Measurements from ENCODE around the gene CCDC85C.

Gene CCDC85C

DNA sequence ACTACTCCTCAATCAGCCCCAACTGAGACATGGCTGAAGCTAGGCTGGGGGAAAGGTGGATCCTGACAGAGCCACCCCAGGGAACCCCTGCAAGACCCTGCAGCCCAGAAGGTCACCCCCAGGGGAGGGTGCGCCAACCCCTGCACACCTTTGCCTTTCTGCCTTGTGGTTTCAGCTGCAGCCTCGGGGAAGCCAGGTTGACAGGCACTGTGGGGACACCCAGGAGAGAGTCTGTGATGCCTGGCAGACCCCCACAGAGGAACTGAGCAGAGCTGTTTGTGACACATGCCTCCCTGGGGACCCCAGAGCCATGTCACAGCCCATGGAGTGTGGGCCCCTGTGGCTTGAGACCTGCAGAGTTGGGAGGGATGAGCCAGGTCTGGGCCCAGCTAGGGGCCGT lies 29.1 kb upstream of the CCDC85C start:
- intact Hi-C loops (cut with DNase I), result no loop called here
- DNase-seq, result no peak

DNA sequence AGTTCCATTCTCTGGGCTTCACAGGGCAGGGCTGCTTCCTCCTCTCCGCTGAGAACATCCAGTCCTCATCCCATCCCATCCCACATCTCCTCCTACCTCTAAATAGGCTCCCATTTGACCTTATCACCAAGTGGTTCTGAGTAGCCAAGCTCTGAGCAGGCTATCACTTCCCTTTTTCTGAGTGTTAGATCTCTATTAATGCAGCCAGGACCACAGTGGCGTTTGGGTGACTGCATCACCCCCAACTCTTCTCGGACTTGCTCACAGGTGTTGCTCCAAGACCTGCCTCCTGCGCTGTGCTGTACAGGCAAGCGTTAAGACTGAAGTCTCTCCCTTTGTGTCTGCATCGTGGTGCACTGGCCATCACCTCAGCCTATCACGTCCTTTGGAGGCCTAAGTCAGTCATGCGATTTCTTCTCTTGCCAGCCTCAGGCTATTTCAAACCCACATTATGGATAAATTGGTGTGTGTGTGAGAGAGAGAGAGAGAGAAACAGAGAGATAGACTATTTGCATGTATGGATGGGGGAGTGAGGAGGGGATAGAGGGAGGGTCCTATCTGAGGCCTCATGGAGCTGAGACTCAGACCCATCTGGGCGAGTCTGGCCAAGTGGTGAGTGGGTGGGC lies 28.5 kb upstream of the CCDC85C start:
- intact Hi-C loops (cut with DNase I), result no loop called here

DNA sequence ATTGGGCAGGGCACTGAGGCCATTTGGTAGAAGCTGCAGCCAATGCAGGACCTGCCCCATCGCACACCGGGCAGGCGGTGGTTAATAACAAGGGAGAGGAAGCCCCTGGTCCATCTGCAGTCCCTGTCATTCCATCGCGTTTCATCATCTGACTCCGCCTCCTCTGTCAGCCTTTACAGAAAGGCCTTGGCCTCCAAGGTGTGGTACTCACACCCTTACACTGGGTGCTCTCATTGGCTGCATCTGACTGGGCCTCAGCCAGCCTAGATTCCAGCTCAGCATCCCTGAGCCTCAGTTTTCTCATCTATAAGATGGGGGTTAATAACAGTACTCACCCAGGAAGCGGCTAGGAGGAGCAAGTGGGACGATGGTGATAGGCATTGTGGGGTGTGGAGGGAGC lies 26.2 kb upstream of the CCDC85C start:
- intact Hi-C loops (cut with DNase I), result no loop called here
- DNase-seq, result no peak

More for the DNA sequence above, 28.5 kb upstream of the CCDC85C start:
- DNase-seq, result no peak

DNA sequence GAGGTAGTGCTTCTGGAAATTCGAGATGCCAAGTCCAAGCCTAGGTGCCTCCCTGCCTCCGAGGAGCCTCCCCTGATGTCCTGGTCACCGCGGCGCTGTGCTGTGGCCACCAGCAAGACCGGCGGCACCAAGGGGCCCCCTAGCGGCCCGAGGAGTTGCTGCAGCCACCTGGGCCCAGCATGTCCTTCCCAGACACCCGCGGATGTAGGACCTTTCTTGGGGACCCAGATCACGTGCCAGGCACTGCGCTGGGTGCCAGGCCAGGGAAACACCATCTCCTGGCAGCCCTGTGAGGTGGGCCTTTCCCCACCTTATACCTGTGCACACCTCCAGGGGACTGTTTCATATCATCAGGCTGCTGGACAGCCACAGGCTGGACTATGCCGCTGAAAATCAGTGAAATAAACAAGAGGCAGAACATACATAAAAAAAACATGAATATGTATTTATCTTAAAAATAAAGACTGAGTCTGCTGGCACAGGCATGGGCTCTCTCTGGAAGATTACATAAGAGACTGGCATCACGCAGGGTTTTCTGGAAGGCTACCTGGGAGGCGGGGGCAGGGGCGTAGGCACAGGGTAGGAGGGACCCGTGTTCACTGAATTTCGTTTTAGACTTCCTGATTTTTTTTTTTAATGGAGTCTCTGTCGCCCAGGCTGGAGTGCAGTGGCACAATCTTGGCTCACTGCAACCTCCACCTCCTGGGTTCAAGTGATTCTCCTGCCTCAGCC lies 25.0 kb upstream of the CCDC85C start:
- intact Hi-C loops (cut with DNase I), result loop anchor here (2.0 kb wide), 1 partner anchor 112 kb away; no protein-coding TSS in a partner anchor
- peak; percentile 53 to 91 (median 81) for DNase-seq

DNA sequence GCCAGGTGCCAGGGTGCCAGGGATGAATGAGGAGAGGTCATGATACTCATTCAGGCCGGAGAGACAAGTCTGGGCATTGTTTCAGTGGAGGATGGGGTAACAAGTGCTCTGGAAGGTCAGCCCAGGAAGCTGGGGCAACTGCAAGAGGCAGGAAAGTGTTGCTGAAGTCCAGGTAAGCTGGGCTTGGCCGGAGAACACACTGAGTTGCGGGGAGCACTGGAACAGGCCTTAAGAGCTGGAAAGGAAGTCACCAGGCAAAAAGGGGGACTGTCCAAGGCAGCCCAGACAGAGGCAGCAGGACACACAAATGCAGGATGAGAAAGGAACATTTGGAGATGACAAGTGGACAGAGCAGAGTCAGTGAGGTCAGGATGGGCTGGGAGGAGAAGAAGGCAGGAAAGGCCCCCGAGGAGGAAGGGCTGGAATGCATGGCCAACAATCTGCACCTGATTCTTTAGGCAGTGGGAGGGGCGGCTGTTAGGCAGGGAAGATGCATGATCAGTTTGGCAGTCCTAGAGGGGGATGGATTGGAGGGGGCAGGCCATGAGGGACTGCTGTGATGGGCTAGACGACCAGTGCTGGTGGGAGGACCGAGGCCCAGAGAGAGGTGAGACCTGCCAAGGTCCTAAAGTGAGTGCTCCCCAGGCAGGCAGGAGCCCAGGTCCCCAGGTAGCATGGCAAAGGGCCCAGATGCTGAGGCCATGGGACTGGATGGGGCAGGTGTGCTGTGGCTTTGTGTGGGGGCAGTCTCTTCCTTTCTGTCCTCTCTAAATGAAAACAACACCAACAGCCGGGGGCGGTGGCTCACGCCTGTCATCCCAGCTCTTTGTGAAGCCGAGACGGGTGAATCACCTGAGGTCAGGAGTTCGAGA lies 23.7 kb upstream of the CCDC85C start:
- intact Hi-C loops (cut with DNase I), result loop anchor here (2.0 kb wide), 1 partner anchor 111 kb away; no protein-coding TSS in a partner anchor
- no peak for DNase-seq

DNA sequence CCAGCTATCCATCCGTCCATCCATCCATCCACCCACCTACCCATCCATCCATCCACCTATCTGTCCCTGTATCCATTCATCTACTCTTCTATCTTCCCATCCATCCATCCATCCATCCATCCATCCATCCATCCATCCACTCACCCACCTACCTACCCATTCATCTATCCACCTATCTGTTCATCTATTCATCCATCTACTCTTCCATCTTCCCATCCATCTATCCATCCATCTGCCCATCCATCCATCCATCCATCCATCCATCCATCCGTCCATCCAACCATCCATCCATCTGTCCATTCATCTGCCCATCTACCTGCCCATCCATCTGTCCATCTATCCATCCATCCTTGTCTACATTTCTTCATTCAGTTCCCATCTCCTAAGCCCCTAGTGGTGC lies 23.1 kb upstream of the CCDC85C start:
- intact Hi-C loops (cut with DNase I), result no loop called here

DNA sequence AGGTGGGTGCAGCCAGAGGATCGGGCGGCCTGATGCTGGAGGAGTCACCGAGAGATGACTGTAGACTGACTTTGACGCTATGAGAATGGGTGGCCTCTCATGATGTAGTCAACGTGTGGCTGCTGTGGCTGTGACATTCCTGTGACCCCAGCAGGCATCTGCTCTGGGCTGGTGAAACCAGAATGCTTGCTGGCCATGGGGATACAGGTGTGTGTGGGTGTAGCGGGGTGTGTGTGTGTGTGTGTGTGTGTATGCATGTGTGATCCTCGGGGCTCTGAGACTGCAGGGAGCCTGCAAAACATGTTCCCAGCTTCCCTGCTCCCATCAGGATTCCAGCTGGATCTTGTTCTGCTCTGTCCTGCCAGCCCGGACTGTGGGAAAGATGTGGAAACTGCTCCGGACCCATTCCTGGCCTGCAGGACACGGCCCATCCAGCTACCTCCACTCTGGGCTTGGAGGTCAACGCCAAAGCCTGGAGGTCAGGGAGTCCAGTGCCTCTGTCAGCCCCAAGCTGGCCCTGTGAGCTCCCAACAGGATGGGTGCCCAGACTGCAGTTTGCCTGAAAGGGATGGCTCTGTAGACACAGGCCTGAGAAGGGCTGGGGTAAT lies 22.1 kb upstream of the CCDC85C start:
- no peak for DNase-seq
- intact Hi-C loops (cut with DNase I), result no loop called here

More for the DNA sequence above, 23.1 kb upstream of the CCDC85C start:
- no peak for DNase-seq

DNA sequence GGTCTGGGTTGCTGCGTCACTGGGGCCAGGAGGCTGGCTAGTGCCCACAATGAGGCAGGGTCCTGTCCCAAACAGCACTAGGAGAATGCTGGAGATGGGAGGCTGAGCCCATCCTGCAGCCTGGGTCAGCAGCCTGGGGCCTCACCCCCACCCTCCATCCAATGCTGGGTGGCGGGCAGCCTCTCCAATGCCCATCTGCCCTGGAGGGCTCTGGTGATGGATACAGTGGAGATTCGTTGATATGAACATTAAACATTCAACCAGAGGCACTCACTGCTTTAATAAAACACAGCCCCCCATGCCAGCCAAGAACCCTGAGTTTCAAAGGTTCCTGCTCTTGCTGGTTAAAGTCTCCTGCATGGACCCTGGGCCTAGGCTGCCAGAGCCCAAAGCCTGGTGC lies 21.5 kb upstream of the CCDC85C start:
- no peak for DNase-seq
- intact Hi-C loops (cut with DNase I), result no loop called here

DNA sequence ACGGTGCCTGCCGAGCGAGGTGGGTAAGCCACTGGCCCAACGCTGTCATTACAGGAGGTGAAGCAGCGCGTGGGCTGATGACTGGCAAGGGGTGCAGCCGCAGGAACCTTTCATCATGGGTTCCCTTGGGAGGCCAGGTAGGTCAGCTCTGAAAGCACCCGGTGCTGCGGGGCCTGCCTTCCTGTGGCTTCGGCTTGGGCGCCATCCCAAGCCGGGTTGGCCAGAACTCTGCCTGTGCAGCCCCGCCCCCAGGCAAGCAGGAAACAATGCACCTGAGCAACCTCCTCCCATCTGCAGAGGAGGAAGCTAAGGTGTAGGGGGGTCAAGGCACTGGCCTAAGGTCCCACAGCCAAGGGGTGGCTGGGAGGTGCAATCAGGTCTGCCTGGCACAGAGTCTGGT lies 21.0 kb upstream of the CCDC85C start:
- intact Hi-C loops (cut with DNase I), result no loop called here
- no peak for DNase-seq

DNA sequence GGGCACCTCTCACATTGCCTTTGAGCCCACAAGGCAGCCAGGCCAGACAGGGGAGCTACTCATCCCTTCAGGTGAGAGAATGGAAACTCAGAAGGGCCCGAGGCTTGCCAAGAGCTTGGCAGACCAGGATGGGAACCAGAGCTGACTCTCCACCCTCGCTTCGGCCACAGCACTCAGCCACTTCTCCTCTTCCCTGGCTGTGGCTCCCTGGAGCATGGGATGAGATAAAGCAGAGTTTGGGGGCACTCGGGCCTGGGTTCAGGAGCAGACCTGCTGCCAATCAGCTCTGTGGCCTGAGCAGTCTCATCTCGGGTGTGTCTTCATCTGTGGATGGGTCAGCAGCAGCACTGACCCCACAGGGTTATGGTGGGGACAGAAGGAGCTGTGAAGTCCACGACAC lies 20.0 kb upstream of the CCDC85C start:
- no peak for DNase-seq
- intact Hi-C loops (cut with DNase I), result no loop called here

DNA sequence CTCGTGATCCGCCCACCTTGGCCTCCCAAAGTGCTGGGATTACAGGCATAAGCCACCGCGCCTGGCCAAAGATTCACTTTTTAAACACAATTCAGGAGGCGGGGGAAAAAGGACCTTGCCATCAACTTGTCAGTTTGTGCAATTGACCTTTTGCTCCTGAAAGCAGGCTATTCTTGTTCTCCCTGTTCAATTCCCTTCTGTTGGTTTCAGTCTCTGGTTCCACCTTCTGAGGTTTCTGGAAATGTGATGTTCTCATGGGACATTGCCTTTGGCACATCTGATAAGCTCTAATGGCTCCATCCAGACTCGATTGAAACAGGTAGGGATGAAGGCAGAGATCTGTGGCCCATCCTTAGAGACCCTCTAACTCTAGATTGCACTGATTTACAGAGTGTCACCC lies 17.9 kb upstream of the CCDC85C start:
- intact Hi-C loops (cut with DNase I), result no loop called here
- no peak for DNase-seq

DNA sequence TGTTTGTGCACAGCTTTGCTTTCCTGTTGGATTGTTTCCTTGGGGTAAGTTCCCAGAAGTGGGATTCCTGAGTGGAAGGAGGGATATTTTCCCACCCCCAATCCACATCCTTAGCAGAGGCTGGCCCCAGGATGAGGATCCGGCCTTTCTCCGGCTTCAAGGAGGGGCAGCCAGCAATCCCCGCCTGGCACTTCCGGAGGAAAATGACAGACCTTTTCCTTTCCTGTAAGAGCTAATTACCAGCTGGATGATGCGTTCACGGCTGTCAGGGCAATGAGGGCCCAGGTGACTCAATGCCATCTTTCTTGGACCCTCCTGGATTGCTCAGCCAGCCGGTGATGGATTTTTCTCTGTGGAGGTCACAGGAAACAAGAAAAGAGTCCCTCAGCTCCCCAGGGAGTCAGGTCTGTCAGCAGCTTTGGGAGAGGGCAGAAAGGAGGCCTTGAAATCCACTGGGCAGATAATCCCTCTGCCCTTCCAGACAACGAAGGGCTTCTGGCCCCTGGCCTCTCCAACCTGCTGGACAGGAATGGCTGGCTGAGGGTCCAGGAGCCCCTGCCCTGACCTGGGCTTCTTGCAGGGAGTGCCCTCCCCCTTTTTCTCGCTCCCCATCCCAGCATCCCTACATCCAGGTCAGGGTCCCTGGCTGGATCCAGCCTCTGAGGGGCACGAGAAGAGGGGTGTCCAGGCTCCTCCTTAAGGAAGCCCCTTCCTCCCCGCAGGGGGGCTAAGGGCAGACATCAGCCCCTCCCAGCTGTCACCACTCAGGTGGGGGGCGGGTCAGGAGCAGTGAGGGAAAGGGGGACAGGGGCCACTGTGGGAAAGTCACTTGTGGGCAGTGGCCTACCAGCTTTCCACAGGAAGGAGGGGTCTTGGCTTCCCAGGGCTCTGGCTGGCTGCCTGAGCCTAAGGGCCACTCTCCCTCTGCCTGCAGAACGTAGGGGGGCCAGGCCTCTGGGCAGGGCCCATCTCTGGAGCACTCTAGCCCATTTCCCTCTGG lies 16.1 kb upstream of the CCDC85C start:
- intact Hi-C loops (cut with DNase I), result no loop called here
- DNase-seq, result no peak

DNA sequence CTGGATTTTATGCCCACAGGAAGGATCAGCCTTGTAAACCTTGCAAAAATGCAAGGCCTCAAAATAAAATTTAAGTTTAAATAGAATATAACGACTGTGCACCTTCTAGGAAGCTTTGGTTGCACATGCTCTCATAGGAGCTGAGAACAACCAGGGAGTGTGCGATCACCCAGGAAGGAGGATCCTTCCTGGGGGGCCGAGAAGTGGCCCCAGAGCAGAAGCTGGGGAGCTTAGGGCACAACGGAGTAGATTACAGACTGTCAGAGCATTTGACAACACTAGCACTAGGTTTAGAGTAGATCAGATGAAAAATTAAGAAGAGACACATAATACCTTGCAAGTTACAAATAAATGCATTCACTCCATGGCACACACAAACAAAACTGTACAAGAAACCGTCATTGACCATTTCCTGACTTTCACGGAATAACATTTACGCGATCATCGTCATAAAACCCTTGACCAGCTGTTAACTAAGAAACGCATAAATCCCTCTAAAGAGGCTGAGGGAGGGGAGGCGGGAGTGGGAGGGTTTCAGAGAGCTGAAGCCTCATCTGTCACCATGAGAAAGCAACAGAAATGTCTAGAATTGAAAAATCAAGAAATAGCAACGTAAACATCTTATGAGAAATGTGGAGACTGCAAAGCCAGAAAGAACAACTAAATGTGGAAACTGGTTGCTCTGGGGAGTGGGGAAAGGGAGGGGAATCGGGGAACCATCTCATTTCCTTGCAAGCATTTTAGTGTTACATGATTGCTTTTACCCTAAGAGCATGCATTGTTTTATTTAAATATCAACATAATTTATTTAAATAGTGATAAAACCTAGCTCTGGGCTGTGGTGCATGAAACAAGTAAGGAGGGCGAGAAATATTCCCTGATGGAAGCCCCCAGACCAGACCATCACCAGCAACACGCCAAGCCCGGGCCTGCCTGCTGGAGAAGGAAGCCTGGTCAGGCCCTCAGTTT lies 13.1 kb upstream of the CCDC85C start:
- no peak for DNase-seq
- intact Hi-C loops (cut with DNase I), result no loop called here

DNA sequence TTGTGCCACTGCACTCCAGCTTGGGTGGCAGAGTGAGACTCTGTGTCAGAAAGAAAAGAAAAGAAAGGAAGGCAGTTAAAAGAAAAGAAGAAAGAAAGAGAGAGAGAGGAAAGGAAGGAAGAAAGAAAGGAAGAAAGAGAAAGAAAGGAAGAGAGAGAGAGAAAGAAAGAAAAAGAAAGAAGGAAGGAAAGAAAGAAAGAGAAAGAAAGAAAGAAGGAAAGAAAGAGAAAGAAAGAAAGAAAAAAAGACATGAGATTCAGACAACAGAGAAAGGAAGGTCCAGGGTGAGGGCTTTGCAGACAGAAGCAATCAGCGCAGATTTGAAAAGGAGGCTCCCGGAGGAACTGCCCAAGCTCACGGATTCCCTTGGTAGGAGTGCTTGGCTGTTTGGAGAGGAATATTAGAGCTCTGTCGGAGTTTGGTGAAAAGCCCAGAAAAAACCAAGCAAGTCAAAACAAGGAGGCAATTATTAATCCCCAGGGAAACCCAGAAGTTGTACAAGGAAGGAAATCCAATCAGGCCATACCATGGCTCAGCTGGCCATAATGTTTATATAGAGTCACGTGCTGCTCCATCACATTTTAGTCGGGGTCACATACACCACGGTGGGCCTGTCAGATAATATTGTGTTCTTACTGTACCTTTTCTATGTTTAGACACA lies 11.6 kb upstream of the CCDC85C start:
- intact Hi-C loops (cut with DNase I), result no loop called here
- no peak for DNase-seq

DNA sequence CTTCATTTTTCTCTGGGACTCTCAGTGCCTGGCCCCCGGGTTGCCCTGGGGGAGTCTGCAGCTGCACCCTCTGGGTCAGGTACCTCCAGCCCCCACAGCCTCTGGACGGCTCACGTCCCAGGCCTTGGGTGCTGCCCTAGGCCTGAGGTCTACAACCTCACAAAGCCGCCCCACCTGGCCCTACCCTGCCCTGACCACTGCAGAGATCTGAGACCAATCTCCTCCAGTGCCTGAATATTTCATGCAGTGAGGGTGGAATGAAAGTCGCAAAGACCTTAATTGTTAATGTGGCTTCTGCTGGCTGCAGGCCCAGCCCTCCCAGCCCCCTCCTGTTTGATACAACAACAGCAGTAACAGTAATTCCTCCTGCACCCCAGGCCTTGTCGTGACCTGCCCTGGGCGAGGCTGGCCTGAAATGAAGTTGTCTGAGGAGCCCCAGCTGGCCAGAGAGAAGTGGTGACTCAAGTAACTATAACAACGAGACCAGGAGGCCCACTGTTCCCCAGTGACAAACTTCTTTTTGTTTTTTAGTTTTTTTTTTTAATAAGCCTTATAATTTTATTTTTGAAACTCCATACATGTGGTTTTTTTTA lies 8.8 kb upstream of the CCDC85C start:
- DNase-seq, result no peak
- intact Hi-C loops (cut with DNase I), result no loop called here

DNA sequence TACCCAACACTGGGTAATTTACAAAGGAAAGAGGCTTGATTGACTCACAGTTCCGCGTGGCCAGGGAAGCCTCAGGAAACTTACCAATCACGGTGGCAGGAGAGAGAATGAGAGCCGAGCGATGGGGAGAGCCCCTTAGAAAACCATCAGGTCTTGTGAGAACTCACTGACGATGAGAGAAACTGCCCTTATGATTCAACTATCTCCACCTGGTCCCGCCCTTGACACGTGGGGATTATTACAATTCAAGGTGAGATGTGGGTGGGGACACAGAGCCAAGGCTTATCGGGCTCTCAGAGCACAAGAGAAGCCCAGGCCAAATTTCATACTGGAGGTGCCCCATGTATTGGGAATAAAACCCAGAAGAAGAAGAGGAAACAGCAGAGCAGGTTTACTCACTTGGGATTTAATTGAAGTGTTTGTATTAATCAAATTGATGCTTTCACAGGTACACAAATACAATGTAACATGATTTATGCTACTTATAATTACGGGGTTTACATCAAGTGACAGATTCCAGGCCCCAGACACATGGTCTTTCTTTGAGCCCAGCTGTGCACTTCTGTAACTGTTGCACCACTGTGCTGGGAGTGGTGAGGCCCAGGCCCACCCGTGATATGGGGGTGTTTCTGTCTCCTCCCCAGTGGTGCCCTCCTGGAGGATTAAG lies 8.2 kb upstream of the CCDC85C start:
- DNase-seq, result no peak
- intact Hi-C loops (cut with DNase I), result no loop called here

Data from head of caudate nucleus (tissue), 42 donors.